RWPE2 (cell line): Measurements from ENCODE around the gene KCNK16.

Experiments used
- ATAC-seq: fragments of 200-7000 bp; cut with Tn5 transposase; 3 replicates; pipeline ENCODE4 v1.9.1; 2021; ENCODE audit warnings: low read depth
- DNase-seq: peaks from one replicate; pipeline ENCODE4 v3.0.0-alpha.2; 2020; ENCODE audit warnings: low spot score
- H3K27ac ChIP-seq: fragments of 450-650 bp; 2 replicates; pipeline ENCODE4 v1.5.1; 2017; ENCODE audit warnings: mild to moderate bottlenecking; ENCODE audit not compliant: poor library complexity, severe bottlenecking
- H3K27me3 ChIP-seq: fragments of 250-450 bp; sonication (Bioruptor Pico); 2 replicates; pipeline ENCODE4 v1.5.1; 2021; ENCODE audit warnings: mild to moderate bottlenecking, moderate library complexity; ENCODE audit not compliant: insufficient read depth, poor library complexity, severe bottlenecking
- H3K36me3 ChIP-seq: fragments of 250-450 bp; sonication (Bioruptor Pico); 2 replicates; pipeline ENCODE4 v1.5.1; 2020; ENCODE audit warnings: low read depth, mild to moderate bottlenecking, moderate library complexity
- H3K4me1 ChIP-seq: fragments of 250-450 bp; sonication (Bioruptor Pico); 2 replicates; pipeline ENCODE4 v1.5.1; 2021; ENCODE audit warnings: mild to moderate bottlenecking, moderate library complexity; ENCODE audit not compliant: insufficient read depth, poor library complexity, severe bottlenecking
- H3K4me3 ChIP-seq: fragments of 250-450 bp; sonication (Bioruptor Pico); 2 replicates; pipeline ENCODE4 v1.5.1; 2021; ENCODE audit warnings: mild to moderate bottlenecking, moderate library complexity; ENCODE audit not compliant: severe bottlenecking
- H3K9me3 ChIP-seq: fragments of 250-450 bp; sonication (Bioruptor Pico); 2 replicates; pipeline ENCODE4 v1.5.1; 2021; ENCODE audit warnings: mild to moderate bottlenecking, moderate library complexity; ENCODE audit not compliant: severe bottlenecking
- CTCF ChIP-seq: fragments of 450-650 bp; IDR thresholded peaks from one replicate; pipeline ENCODE4 v1.5.1; 2017; ENCODE audit warnings: mild to moderate bottlenecking, moderate library complexity; ENCODE audit not compliant: poor library complexity, severe bottlenecking

Gene KCNK16

GRCh38 chr6:39320363-39320984 is 2.0 kb downstream of the KCNK16 start:
- TF ChIP-seq CTCF: no peak
- DNase-seq (no peak), ATAC-seq (no peak)
- Histone ChIP-seq H3K27me3 (peaks cover under 1% of the 10 kb centered on the region), H3K36me3 (no peaks in the 10 kb centered on the region), H3K9me3 (no peaks in the 10 kb centered on the region), H3K4me3 (no peak overlapping the region), H3K27ac (no peak overlapping the region), H3K4me1 (no peaks in the 10 kb centered on the region)

GRCh38 chr6:39319621-39320362 is 2.7 kb downstream of the KCNK16 start:
- no peaks in the 10 kb centered on the region for H3K9me3 ChIP-seq
- no peak for DNase-seq
- no peak overlapping the region for H3K4me3 ChIP-seq
- H3K27me3 ChIP-seq: peaks cover 7% of the 10 kb centered on the region
- H3K4me1 ChIP-seq: no peaks in the 10 kb centered on the region
- H3K36me3 ChIP-seq: no peaks in the 10 kb centered on the region
- no peak for TF ChIP-seq CTCF
- no peak overlapping the region for H3K27ac ChIP-seq
- ATAC-seq: no peak

GRCh38 chr6:39317256-39317655 is 5.2 kb downstream of the KCNK16 start:
- H3K36me3 ChIP-seq: no peaks in the 10 kb centered on the region
- H3K4me1 ChIP-seq: no peaks in the 10 kb centered on the region
- no peak overlapping the region for H3K4me3 ChIP-seq
- ATAC-seq (no peak), DNase-seq (no peak)
- H3K27me3 ChIP-seq: peaks cover 33% of the 10 kb centered on the region
- H3K27ac ChIP-seq: no peak overlapping the region
- TF ChIP-seq CTCF: no peak
- H3K9me3 ChIP-seq: no peaks in the 10 kb centered on the region

- no peak within 1 kb of the TSS for H3K27ac ChIP-seq
- no peaks in the 10 kb centered on the region for H3K4me1 ChIP-seq
- ATAC-seq: no peak
- no peaks in the 10 kb centered on the region for H3K36me3 ChIP-seq
- H3K27me3 ChIP-seq: peaks cover 34% of the 10 kb centered on the region
- no peak for TF ChIP-seq CTCF
- H3K9me3 ChIP-seq: no peaks in the 10 kb centered on the region
- DNase-seq: no peak
- no peak within 1 kb of the TSS for H3K4me3 ChIP-seq
These were observed 8.2 kb downstream of the KCNK16 start, which contains the start of gene KCNK17 for GRCh38 chr6:39314273-39314795. Gene KCNK17 (minus strand): TSS chr6:39314419. CDS start chr6:39314320, 99 bp downstream.
